Activated CD4-positive, CD25-positive, alpha-beta regulatory T cell treated with anti-CD3 and anti-CD28 coated beads, Interleukin-2, amount 50 U/mL, for 16 hours (primary cell): ENCODE data around the gene GNG12.

ENCODE experiments used
- DNase-seq: peaks from one replicate; pipeline ENCODE4 v3.0.0-alpha.2; 2020; ENCODE audit warnings: low read depth, low spot score

GNG12 gene

DNA sequence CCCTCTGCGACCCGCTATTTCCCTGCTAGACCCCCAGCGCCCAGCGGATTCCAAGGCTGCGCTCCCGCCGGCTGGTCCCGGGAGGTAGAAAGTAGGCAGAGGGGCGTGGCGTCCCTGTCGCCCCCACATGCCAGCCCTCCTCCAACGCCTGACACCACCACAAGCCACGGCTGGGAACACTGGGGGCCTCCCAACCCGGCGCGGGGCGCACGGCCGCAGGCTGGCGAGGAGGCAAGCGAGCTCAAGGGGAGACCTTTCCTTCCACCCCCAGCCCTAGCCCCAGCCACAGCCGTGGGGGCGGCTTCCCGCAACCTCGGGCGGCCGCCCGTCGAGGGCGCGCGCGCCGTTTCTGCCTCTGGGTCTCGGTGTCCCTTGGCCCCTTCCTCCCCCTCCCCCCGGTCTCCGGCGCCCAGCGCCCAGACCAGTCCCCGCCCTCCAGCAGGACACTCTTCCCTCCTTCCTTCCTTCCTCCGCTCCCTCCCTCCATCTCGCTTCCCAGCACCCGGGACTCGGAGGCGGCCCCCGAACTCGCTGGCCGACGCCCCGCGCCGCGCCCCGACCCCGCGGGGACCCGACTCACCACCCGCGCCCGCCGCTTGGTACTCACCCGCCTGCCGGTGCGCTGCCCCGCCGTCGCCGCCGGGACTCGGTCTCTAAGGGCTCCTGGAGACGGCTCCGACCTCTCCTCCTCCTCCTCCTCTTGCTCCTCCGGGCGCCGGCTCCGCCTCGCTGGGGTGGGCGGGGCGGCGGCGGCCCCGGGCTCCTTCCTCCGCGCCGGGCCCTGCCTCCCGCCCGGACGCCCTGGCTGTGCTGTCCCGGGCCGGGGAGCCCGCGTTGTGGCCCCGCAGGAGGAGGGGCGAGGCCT is at the start of gene GNG12:
Gene GNG12, minus strand, starts transcription at position 731 of the 865 bp plus-strand sequence. CDS start 125,781 bp downstream, outside the sequence.
- no peak for DNase-seq

DNA sequence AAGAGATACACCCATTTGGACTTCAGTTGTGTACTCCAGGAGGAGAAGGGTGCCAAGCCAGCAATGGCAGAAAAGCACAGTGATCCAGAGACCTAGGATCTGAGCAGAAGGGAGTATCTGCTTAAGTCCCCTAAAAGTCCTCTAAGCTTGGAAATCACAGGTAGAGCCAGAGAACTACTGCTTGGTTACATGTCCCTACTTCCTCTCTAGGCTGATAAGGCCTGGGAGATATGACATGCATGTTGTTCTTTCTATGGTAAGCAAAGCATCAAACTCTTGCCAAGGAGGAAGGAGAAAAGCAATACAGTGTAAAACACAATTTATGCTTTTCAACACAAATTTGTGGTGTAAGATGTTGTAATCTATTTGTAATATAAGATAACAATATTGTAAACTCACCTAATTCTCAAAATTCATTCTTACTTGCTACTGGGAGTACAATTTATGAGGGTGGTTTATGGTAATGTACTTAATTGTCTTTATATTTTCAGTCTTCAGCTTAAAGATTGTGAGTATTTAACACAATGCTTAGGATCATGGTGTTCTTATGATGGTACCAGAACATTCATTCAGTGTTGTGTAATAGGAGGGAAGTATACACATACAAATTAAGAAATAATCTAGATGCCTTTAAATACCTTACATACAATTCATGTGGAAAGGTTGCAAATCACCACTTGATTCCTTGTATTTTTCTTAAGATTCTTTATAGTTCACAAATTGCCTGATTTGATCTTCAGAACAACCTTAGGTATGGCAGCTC is 49.1 kb upstream of the GNG12 start:
- no peak for DNase-seq

DNA sequence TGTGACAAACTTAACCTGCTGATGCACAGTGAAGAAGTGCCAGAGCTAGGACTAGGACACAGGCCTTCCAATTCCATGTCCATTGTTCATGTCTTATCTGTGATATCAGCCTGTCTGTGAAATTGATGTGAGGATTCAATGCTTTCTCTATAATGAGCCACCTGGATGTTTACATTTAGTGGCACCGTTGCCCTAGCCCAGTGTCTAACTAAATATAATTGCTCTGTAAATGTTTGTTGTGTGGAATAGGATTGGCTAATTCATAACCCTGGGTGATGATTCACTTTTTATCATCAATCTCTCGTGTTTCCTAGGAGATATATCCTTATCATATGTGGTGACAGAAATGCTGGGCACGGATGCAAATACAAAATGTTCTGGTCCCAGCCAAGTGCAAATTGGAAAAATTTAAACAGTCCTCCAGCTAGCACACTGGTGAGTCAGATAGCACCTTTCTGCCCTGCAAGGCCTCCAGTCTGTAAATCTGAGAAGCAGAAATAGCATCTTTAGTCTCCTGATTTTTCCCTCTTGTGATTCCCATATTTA is 46.9 kb upstream of the GNG12 start:
- no peak for DNase-seq

DNA sequence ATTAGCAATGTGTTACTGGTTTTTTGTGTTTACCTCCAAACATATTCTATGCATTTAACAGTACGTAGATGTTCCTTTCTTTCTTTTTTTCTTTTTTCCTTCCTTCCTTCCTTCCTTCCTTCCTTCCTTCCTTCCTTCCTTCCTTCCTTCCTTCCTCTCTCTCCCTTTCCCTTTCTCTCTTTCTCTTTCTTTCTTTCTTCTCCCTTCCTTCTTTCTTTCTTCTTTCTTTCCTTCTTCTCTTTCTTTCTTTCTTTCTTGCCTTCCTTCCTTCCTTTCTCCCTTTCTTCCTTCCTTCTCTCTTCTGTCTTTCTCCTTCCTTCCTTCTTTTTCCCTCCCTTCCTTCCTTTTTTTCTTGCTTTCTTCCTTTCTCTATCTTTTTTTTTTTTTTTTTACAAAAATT is 46.2 kb upstream of the GNG12 start:
- DNase-seq: no peak

DNA sequence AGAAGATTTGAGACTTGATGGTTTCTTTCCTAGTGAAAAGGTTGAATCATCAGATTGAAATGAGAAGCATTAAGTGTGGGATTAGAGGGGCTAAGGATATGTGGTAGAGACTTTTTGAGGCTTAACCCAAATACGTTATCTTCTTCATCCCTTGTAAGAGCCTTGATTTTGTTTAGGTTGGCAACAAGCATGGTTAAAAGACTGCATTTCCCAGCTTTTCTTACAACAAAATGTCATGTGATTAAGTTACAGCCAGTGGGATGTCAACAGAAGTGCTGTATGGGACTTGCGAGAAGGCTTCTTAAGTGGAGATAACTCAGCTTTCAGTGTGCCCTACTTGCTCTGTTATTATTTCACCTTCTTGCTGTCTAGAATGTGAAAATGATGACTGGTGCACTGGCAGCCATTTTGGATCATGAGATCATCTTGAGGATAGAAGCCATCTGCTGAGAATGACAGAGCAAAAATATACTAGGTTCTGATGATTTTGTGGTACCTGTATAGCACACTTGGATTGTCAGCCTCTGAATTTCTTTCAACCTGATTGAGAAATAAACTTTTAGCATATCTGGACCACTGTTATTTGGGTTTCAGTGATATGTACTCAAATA is 41.3 kb upstream of the GNG12 start:
- no peak for DNase-seq

DNA sequence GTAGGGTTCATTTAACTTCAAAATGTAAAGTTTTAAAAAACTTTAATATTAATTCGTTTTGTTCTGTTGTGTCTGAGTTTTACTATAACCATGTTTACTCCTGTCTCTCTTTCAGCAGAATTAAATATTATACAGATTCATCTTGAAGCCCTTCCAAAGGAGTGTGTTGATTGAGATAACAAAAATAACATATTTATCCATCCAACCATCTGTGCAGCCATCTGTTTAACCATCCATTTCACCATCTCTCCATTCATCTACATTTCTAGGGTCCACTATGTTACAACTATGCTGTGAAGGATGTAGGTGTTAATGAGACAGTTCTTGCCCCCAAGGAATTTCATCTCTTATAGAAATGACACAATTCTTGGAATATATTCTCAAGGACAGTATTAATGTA is 36.0 kb upstream of the GNG12 start:
- no peak for DNase-seq

DNA sequence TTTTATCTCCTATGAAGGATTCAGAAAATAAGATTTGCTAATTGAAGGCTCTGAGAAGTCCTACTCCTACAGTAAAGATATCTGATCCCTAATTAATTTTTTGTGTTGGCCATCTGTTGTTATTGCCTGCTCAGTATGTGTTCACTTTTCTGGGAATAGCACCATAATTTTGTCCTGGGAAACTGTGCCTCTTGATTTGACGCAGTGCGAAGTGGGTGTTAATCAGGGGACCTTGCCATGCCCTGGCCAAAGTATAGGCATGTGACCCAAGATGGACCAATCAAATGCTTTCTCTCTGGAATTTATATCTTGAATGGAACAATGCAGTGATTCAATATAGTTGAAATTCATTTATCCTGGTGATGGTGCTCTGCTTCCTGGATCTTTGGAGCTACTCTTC is 30.4 kb upstream of the GNG12 start:
- no peak for DNase-seq

DNA sequence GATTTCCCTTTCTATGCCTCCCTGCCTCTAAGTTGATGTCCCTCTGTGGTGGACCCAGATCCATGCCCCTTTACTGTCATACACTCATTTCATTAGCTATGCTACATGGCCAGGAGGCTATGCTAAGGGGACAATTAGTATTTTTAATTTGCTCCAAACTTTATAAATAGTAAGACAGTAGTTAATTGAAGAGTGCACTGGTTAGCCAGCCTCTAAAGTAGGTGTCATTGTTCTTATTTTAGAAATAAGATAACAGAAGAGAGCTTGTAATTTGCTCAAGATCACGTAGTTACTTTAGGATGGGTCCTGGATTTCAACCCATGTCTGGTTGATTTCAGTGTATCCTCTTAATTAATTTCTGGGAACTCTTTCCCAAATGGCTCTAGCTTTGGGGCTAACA is 29.4 kb upstream of the GNG12 start:
- DNase-seq: no peak

DNA sequence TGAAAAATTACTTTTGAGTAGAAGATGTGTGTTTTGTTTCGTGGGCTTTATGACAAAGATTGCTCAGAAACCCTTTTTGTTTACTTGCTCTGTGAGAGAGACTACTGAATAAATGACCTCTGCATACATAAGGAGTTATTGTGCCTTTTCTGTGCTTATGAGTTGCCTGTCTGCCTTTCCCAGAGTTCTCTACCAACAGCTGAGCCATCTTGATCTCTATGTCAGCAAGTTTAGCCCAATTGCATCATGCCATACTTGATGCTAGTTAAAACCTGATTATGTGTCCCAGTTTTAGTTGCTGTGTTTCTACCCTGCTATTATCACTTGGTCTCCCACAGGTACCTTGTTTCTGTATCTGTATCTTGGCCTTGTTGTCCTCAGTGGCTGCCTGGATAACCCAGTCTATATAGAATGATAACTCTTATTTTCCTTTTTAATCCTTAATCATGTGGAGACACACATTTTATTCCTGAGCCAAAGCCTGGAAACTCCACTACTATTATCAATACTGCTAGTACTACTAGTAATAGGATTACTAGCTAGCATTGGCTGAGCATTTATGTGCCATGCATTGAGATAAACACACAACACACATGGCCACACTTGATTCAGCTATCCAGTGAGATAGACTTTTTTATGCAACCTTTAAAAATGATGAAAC is 28.7 kb upstream of the GNG12 start:
- no peak for DNase-seq

DNA sequence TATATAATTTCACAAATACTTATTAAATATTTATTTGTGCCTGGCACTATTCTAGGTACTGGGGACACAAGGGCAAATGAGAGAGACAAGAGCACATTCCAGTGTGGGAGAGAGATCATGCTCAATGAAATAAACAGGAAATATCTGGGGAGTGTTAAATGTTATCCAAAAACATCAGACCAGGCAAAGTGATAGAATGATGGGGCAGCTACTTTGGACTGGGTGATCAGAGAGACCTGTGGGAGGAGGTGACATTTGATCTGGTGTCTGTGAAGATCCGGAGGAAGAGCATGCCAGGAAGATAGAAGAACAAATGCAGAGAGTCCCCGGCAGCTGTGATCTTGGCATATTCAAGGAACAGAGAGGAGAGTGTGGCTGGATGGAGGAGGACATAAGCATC is 27.5 kb upstream of the GNG12 start:
- DNase-seq: no peak

DNA sequence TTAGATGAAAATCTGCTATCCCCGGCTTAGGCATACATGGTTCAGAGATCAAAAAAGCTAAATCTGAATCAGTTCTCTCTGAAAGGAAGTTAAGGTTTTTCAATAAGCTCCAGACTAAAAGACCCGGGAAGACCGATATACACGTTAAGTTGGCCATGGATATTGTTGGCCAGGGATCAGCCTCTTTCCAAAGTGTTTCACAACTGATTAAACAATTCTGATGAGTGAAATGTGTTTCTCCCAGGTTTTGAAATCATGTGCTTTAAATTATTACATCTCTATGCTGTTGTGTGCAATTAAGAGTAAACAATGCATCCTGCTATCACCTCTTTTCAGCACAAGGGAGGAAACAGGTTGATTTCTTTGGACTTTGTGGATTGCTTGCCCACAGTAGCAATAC is 23.7 kb upstream of the GNG12 start:
- no peak for DNase-seq

DNA sequence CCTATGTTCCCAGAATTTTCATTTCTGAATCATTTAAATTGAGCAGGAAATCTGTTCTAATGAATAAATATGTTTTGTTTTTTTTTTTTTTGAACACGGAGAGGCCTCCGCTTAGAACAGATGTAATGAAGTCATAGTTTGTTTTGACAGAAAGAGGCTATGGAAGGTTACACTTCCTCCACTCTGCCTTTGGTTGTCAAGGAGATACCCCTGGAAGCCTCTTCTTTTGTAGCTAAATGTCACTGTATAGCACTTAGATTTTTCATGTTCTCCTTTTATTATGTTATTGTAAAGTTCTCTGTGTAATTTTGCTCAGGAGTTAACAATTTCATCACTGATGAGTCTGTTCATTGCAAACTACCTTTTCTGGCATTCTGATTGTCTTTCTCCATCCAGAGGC is 22.7 kb upstream of the GNG12 start:
- no peak for DNase-seq

DNA sequence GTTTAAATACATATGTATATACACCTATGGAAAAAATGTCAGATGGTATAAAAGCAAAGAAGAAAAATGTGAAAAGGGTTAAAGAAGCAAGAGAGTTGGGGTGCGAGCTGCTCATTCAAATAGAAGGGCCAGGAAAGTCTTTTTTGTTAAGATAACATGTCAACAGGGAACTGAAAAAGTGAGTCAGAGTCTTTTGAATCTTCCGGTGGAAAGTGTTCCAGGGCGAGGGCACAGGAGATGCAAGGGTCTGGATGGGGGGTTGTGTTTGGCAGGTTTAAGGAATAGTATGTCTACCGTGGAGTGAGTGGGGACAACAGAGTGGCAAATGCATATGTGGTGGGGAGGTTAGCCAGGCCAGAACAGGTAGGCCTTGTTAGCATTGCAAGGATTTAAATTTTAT is 22.2 kb upstream of the GNG12 start:
- no peak for DNase-seq

DNA sequence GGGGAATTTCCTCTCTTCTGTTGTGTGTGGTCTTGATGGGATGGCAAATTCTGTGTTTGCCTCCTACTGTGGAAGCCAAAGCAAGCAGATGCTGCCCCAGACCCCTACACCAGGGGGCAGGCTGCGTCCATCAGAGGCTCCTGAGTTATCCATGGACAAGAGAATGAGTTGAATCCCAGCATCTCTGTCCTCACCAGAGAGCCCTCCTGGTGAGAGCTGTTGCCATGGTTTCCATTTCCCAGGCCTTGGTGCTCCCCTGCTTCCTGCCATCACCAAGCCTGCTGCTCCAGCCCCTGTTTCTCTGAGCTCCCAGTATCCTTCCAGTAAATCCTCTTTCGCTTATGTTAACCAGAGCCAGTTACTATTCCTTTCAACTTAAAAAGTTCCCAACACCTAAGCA is 20.4 kb upstream of the GNG12 start:
- no peak for DNase-seq

DNA sequence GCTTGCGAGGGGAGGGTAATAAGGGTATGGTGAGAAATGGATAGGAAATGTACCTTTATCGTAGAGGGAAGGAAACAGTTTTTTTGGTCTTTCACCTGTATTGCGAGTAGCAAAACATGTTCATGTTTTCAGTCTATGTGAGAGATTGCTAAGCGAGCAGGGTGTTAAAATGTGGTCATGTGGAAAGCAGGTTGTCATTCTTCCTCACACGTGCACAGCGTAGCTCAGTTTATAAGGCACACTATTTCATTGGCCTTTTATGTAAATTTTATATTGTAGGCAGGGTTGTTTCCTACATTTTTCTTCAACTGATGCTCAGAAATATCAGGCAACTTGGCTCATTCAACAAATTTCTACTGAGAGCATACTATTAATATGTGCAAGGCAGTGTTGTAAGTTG is 18.5 kb upstream of the GNG12 start:
- DNase-seq: no peak

DNA sequence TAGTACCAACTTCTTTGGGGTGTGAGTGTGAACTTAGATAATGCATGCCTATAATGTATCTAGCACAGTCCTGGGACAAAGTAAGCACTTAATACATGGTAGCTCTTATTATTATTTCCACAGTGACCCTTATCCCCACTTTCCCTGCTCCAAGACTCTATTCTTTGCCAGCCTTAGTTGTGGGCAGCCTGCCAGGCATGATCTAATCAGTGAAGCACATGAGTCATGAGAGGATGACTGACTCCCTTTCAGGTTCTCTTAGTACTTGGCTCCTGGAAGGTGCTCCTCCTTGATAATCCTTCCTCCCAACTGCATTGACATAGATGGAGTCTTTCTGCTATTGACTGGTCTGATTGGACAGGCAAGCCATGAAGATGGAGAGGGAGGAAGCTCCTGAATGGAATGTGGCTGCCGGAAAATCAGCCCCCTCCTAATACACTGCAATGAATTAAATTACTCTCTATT is 17.4 kb upstream of the GNG12 start:
- no peak for DNase-seq

DNA sequence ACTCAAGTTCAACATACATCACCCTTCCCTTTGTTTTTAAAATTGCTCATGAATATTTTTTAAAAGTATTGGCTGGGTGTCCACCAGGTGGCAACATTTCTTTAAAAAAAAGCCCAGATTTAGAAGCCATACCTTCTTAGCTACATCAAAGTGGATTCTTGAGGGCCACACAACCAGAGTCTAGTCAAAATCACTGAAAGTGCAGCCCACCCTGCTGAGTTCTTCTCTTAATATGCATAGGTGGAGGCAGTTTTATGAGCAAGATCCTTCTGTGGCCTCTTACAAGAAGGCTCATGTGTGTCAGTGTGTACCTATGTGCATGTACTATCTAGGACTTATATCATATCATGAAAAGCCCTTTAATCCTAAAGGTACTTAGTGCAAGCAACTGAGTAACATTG is 16.9 kb upstream of the GNG12 start:
- DNase-seq: no peak

DNA sequence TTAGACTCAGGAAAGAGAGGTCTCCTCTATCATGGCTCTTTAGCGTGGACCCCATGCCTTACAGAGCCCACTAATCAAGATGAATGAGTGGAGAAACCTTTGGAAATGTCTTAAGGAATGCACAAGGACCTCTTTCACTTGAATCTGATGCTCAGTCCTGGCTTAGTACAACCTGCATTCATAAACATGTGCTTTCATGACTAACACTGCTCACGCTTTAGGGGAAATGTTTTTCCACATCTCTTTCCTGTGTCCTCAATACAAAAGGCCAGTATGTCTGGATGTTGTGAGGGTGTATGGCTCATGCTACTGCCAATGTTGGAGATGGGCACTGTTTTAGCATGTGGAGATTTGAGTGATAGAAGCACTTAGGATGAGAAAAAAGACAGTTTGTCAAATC is 14.2 kb upstream of the GNG12 start:
- DNase-seq: no peak

DNA sequence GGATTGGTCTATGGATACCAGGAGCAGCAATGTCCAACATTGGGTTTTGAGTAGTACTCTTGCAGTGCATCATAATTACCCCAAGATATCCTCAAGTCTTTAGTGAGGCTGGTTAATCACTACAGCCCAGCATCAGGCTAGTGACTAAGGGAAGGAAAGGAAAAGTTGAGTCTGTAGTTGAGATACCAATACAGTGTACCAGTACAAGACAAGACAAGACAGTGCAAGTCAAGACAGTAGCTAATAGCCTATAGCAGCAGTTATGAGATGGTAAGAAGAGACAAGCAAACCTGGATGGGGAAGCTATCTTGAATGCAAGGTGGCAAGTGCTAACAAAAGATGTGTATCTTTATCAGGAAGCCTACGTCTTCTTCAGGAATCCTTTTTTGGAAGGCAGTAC is 13.3 kb upstream of the GNG12 start:
- DNase-seq: no peak

DNA sequence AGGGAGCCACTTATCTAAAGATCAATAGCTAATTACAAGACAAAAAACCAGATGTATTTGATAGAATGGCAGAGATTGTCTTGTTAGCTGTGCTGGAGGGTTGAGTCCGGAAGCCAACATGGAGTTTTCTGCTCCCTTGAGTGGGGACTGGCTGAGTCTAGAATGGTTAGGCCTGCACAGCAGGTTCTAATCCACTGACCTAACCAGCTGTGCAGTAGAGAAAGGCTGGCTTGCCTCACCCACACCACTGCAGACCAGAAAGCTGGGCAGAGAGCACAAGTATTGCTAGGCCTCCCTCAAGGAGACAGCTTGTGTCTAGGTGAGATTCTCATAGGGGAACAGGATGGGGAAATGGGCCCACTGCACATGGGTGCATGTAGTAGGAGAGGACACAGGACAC is 11.7 kb upstream of the GNG12 start:
- DNase-seq: no peak

DNA sequence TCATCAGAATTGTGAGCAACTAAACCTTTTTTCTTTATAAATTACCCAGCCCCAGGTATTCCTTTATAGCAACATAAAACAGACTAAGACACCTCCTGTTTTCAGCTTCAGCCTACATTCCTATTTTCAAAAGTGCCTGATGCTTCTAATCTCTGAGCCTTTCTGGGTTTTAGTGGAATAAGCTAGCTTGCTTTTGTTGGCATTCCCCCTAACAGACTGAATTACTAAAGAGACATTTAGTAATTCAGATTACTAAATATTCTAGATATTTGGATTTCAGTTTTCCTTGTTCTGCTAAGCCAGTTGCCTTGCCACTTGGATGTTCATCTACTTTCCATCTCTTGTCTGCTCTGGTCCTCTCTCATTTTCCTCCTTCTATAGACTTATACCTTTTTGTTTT is 10.5 kb upstream of the GNG12 start:
- no peak for DNase-seq

DNA sequence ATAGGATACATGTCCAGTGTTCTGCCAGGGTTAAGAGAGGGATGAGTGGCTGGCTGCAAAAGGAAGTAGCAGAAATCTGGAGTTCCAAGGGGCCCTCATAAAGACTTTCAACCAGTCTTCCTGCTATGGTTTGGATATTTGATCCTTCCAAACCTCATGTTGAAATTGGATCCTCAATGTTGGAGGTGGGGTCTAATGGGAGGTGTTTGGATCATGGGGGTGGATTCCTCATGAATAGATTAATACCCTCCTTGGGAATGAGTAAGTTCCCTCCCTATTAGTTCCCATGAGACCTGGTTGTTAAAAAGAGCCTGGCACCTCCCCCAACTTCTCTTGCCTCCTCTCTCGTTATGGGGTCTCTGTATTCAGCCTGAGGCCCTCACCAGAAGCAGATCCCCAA is 10.1 kb upstream of the GNG12 start:
- DNase-seq: no peak
